KMS-11 (cell line): ENCODE measurements around the gene CYSRT1.

Experiments used
- H2AFZ ChIP-seq: fragments of 200-600 bp; sonication (generic); 2 replicates; pipeline ENCODE4 v1.6.1; 2016; ENCODE audit warnings: antibody characterized with exemption, mixed run types, low read depth
- H3K27ac ChIP-seq: fragments of 200-600 bp; sonication (generic); 2 replicates; pipeline ENCODE4 v1.6.1; 2016; ENCODE audit warnings: mild to moderate bottlenecking, mixed run types
- H3K27me3 ChIP-seq: fragments of 200-600 bp; sonication (generic); 2 replicates; pipeline ENCODE4 v1.6.1; 2017; ENCODE audit warnings: mild to moderate bottlenecking, low read depth, mixed run types, moderate library complexity; ENCODE audit not compliant: insufficient read depth
- H3K36me3 ChIP-seq: fragments of 200-600 bp; sonication (generic); 2 replicates; pipeline ENCODE4 v1.6.1; 2017; ENCODE audit warnings: mild to moderate bottlenecking, mixed run types; ENCODE audit not compliant: insufficient read depth
- H3K4me1 ChIP-seq: fragments of 200-600 bp; sonication (generic); 2 replicates; pipeline ENCODE4 v1.6.1; 2016; ENCODE audit warnings: mild to moderate bottlenecking, low read depth, mixed run types; ENCODE audit not compliant: poor library complexity, severe bottlenecking
- H3K4me2 ChIP-seq: fragments of 200-600 bp; sonication (generic); 2 replicates; pipeline ENCODE4 v1.7.0; 2016; ENCODE audit warnings: mild to moderate bottlenecking, mixed run types
- H3K4me3 ChIP-seq: fragments of 200-600 bp; sonication (generic); IDR thresholded peaks from 2 replicates; pipeline ENCODE4 v1.6.1; 2017; ENCODE audit warnings: low read depth, low read length, mixed read lengths; ENCODE audit not compliant: insufficient read depth
- H3K79me2 ChIP-seq: fragments of 200-600 bp; sonication (generic); 2 replicates; pipeline ENCODE4 v1.6.1; 2016; ENCODE audit warnings: low read depth, mixed run types; ENCODE audit not compliant: insufficient read depth
- H3K9ac ChIP-seq: fragments of 200-600 bp; sonication (generic); 2 replicates; pipeline ENCODE4 v1.6.1; 2016; ENCODE audit warnings: mild to moderate bottlenecking, mixed run types
- H4K20me1 ChIP-seq: fragments of 200-600 bp; sonication (generic); 2 replicates; pipeline ENCODE4 v1.6.1; 2016; ENCODE audit warnings: mild to moderate bottlenecking, mixed run types; ENCODE audit not compliant: insufficient read depth
- CTCF ChIP-seq: fragments of 200-600 bp; sonication (generic); conservative IDR thresholded peaks from 2 replicates; pipeline ENCODE4 v1.6.1; 2017; ENCODE audit warnings: low read depth, mild to moderate bottlenecking, antibody characterized with exemption, low read length, moderate library complexity, mixed read lengths

Gene CYSRT1

GRCh38 chr9:137191691-137192447 is 33.1 kb upstream of the CYSRT1 start:
- H3K27me3 ChIP-seq = no peaks in the 10 kb centered on the region
- H3K36me3 ChIP-seq = no peaks in the 10 kb centered on the region
- H4K20me1 ChIP-seq = no peaks in the 10 kb centered on the region
- H2AFZ ChIP-seq = no peak overlapping the region
- no peak overlapping the region for H3K4me3 ChIP-seq
- H3K27ac ChIP-seq = no peak overlapping the region
- TF ChIP-seq CTCF = no peak
- H3K9ac ChIP-seq = no peak overlapping the region
- H3K4me2 ChIP-seq = no peak overlapping the region
- peaks cover 19% of the 10 kb centered on the region for H3K4me1 ChIP-seq
- peaks cover 25% of the 10 kb centered on the region for H3K79me2 ChIP-seq

GRCh38 chr9:137192448-137192780 is 32.6 kb upstream of the CYSRT1 start:
- no peaks in the 10 kb centered on the region for H3K27me3 ChIP-seq
- H3K27ac ChIP-seq = no peak overlapping the region
- H3K9ac ChIP-seq = no peak overlapping the region

GRCh38 chr9:137192859-137193258 is 32.1 kb upstream of the CYSRT1 start:
- Histone ChIP-seq H3K27me3 (no peaks in the 10 kb centered on the region), H3K79me2 (peaks cover 15% of the 10 kb centered on the region), H4K20me1 (no peaks in the 10 kb centered on the region), H3K4me2 (no peak overlapping the region), H2AFZ (no peak overlapping the region), H3K27ac (no peak overlapping the region), H3K9ac (no peak overlapping the region), H3K4me1 (peaks cover 11% of the 10 kb centered on the region), H3K4me3 (no peak overlapping the region), H3K36me3 (no peaks in the 10 kb centered on the region)
- no peak for TF ChIP-seq CTCF

More at GRCh38 chr9:137192448-137192780, 32.6 kb upstream of the CYSRT1 start:
- no peak overlapping the region for H3K4me2 ChIP-seq
- H2AFZ ChIP-seq = no peak overlapping the region
- peaks cover 14% of the 10 kb centered on the region for H3K4me1 ChIP-seq
- no peak for TF ChIP-seq CTCF
- H3K36me3 ChIP-seq = no peaks in the 10 kb centered on the region
- no peak overlapping the region for H3K4me3 ChIP-seq
- no peaks in the 10 kb centered on the region for H4K20me1 ChIP-seq
- H3K79me2 ChIP-seq = peaks cover 19% of the 10 kb centered on the region

- Histone ChIP-seq H3K4me1 (peaks cover 11% of the 10 kb centered on the region), H3K27ac (no peak overlapping the region), H3K4me3 (no peak overlapping the region), H3K79me2 (peaks cover 12% of the 10 kb centered on the region; the same call in 1 of the 2 replicates), H3K4me2 (no peak overlapping the region), H4K20me1 (no peaks in the 10 kb centered on the region), H2AFZ (no peak overlapping the region), H3K36me3 (no peaks in the 10 kb centered on the region), H3K9ac (no peak overlapping the region), H3K27me3 (no peaks in the 10 kb centered on the region)
- TF ChIP-seq CTCF = no peak
Measured at GRCh38 chr9:137193771-137194170, 31.2 kb upstream of the CYSRT1 start.
